Measurements from ENCODE around the gene DNAJB8. TPM values are rescaled to one million over a fixed set of nuclear protein-coding genes. Genes with fewer than 3 reads are reported as not detected.

Gene DNAJB8
- total RNA-seq, 4 donors from 2014 or later = not detected

DNA sequence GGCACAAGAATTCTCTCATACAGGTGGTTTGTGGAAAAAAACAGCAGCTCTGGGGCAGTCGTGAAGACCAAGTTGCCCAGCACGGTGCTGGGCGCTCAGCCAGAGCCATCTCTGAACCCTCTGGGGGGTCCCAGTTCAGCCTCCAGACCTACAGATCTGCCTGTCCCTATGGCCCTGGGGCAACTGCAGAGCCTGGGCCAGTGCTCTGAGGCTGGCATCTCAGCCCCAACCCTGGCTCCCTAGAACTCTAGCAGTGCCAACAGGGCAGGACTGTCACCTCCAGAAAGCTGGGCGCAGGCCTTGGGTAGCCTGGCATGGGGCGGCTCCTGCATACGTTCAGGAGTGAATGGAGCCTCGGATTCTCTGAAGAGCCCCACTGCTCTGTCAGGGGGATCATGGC is 44.7 kb downstream of the DNAJB8 start:
- Histone ChIP-seq H3K27ac (no peak overlapping the region), H3K36me3 (peaks cover 0 to 17% (median 0%) of the 10 kb centered on the region in 3 donors), H3K4me3 (no peak overlapping the region), H3K9me3 (peaks cover 0 to 15% (median 0%) of the 10 kb centered on the region in 4 donors), H3K27me3 (peaks cover 0 to 9% of the 10 kb centered on the region in 2 donors), H3K4me1 (peaks cover 0 to 9% (median 3%) of the 10 kb centered on the region in 4 donors)
- TF ChIP-seq, protein P1, sequence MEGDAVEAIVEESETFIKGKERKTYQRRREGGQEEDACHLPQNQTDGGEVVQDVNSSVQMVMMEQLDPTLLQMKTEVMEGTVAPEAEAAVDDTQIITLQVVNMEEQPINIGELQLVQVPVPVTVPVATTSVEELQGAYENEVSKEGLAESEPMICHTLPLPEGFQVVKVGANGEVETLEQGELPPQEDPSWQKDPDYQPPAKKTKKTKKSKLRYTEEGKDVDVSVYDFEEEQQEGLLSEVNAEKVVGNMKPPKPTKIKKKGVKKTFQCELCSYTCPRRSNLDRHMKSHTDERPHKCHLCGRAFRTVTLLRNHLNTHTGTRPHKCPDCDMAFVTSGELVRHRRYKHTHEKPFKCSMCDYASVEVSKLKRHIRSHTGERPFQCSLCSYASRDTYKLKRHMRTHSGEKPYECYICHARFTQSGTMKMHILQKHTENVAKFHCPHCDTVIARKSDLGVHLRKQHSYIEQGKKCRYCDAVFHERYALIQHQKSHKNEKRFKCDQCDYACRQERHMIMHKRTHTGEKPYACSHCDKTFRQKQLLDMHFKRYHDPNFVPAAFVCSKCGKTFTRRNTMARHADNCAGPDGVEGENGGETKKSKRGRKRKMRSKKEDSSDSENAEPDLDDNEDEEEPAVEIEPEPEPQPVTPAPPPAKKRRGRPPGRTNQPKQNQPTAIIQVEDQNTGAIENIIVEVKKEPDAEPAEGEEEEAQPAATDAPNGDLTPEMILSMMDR (IDR thresholded peaks at IDR 0.05) = no peak
- TF ChIP-seq EP300 (IDR thresholded peaks at IDR 0.05) (no peak), POLR2A (IDR thresholded peaks at IDR 0.05) (no peak)
- no peak for DNase-seq (ENCODE audit: low spot score in 2 of 2)
- WGBS, 2 donors = 77 to 85% methylated on average over 3 to 7 of the region's 7 CpGs

GRCh38 chr3:128421439-128421836 is 45.3 kb downstream of the DNAJB8 start:
- no peak for DNase-seq (ENCODE audit: low spot score in 2 of 2)
- Histone ChIP-seq H3K27me3 (peaks cover 0 to 5% of the 10 kb centered on the region in 2 donors), H3K4me3 (no peak overlapping the region), H3K4me1 (peaks cover 0 to 6% (median 2%) of the 10 kb centered on the region in 4 donors), H3K27ac (no peak overlapping the region), H3K9me3 (peaks cover 0 to 15% (median 0%) of the 10 kb centered on the region in 4 donors), H3K36me3 (peaks cover 0 to 17% (median 0%) of the 10 kb centered on the region in 3 donors)
- TF ChIP-seq, protein P1 (IDR thresholded peaks at IDR 0.05) = no peak
- no peak for TF ChIP-seq EP300 (IDR thresholded peaks at IDR 0.05)
- no peak for TF ChIP-seq POLR2A (IDR thresholded peaks at IDR 0.05)
- 60 to 62% methylated on average over 3 to 11 of the region's 11 CpGs for WGBS, 2 donors

DNA sequence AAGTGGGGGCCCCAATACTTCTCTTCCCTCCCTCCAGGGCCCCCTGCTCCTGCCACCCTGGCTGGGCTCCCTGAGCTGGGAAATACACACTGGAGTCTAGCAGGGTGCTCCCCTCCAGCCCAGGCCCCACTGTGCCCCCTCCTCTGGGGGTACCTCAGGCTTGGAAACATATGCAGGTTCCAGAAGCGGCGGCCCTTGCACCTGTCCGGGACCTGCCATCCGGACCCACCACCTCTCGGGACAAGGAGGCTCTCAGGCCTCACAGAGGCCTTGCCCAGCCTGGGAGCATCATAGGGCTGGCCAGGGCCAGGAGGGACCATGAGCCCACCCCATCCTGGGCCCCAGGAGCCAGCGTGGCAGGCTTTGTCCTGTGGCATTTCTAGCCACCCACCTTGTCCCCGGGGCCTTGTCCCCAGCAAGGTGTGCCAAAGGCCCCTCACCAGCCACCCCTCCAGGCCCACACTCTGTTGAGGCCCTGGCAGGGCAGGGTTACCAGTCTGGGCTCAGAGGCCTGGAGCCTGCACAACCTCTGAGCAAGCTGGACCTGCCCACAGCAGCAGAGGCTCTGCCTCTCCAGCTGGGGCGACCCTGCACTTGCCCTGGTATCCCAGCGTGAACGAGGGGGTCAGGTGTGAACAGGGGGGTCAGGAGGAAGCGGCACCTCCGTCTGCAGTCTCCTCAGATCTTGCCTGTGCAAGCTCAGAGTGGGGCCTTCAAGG is 45.8 kb downstream of the DNAJB8 start:
- Histone ChIP-seq H3K4me3 (no peak overlapping the region), H3K9me3 (peaks cover 0 to 15% (median 0%) of the 10 kb centered on the region in 4 donors), H3K4me1 (peaks cover 0 to under 1% (median 0%) of the 10 kb centered on the region in 4 donors), H3K27ac (no peak overlapping the region), H3K27me3 (peaks cover 0 to 1% of the 10 kb centered on the region in 2 donors), H3K36me3 (peaks cover 0 to 17% (median 0%) of the 10 kb centered on the region in 3 donors)
- TF ChIP-seq EP300 (IDR thresholded peaks at IDR 0.05) = no peak
- TF ChIP-seq, protein P1 (IDR thresholded peaks at IDR 0.05) = no peak
- no peak for TF ChIP-seq POLR2A (IDR thresholded peaks at IDR 0.05)
- 65 to 90% methylated on average over 5 to 6 of the region's 12 CpGs for WGBS, 2 donors
- DNase-seq (ENCODE audit: low spot score in 2 of 2) = no peak

DNA sequence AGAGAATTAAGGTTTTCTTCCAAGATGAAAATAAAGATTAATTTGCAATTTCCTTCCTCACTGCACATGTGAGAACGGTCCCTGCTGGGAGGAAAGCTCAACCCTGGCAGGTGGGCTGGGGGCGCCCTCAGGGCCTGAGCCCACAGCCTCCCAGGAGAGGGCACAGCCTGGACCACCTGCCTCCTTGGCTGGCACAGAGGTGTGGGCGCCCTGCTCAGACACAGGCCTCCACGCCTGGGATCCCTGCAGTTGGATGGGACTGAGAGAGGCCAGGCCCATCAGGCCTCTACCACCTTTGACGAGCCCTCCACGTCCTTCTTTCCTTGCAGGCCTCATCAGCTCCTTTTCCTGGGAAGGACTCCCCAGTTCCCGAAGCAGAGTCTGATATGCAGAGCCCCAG is 46.4 kb downstream of the DNAJB8 start:
- H3K4me1 ChIP-seq = no peaks in the 10 kb centered on the region
- H3K9me3 ChIP-seq = peaks cover 0 to 15% (median 0%) of the 10 kb centered on the region in 4 donors
- H3K27ac ChIP-seq = no peak overlapping the region
- no peak overlapping the region for H3K4me3 ChIP-seq
- TF ChIP-seq, protein P1 (IDR thresholded peaks at IDR 0.05) = no peak
- TF ChIP-seq POLR2A (IDR thresholded peaks at IDR 0.05) (no peak), EP300 (IDR thresholded peaks at IDR 0.05) (no peak)
- H3K27me3 ChIP-seq = no peaks in the 10 kb centered on the region
- peaks cover 0 to 17% (median 0%) of the 10 kb centered on the region in 3 donors for H3K36me3 ChIP-seq
- WGBS, 2 donors = 86 to 90% methylated on average over 6 to 7 of the region's 7 CpGs
- no peak for DNase-seq (ENCODE audit: low spot score in 2 of 2)

DNA sequence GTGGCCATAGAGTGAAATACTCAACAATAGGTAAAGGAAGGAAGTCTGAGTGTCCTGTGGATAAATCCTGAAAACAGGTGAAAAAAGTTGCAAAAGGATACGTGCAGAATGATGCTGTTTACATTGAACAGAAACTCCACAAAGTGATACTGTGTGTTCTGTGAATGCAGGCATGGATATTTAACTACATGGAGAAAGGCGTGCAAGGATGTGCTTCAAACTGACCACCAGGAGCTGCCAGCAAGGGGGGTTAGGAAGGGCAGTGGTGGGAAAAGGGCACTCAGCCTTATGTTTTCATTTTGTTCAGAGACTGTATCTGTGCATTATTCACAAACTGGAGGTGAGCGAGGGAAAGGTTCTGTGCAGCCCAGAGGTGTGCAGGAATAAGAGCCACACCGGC is 47.4 kb downstream of the DNAJB8 start:
- H3K27ac ChIP-seq = no peak overlapping the region
- 94 to 97% methylated on average over 4 of the region's 4 CpGs for WGBS, 2 donors
- no peak for DNase-seq (ENCODE audit: low spot score in 2 of 2)
- H3K27me3 ChIP-seq = no peaks in the 10 kb centered on the region
- peaks cover 0 to 17% (median 0%) of the 10 kb centered on the region in 3 donors for H3K36me3 ChIP-seq
- no peak overlapping the region for H3K4me3 ChIP-seq
- H3K9me3 ChIP-seq = peaks cover 0 to 15% (median 0%) of the 10 kb centered on the region in 4 donors
- no peak for TF ChIP-seq EP300 (IDR thresholded peaks at IDR 0.05)
- H3K4me1 ChIP-seq = no peaks in the 10 kb centered on the region
